Cardiac muscle cell (in vitro differentiated cells and primary cell): ENCODE results near the gene BNIP3. TPM values are rescaled to one million over a fixed set of nuclear protein-coding genes. Genes with fewer than 3 reads are reported as not detected.

Experiments
- DNase-seq, 2 donors: peaks; one replicate each; pipeline versions ENCODE4 v3.0.0 to v3.0.0-alpha.2; 2010 to 2017; ENCODE audit warnings: low read depth in 1 of 2, low spot score in 1 of 2
- H3K27ac ChIP-seq: fragments of 200-600 bp; sonication (generic); 2 replicates; pipeline ENCODE4 v1.5.1; 2016
- H3K27me3 ChIP-seq: fragments of 200-600 bp; sonication (generic); 2 replicates; pipeline ENCODE4 v1.6.0; 2016; ENCODE audit warnings: control low read depth
- H3K36me3 ChIP-seq: fragments of 200-600 bp; sonication (generic); 2 replicates; pipeline ENCODE4 v1.5.1; 2016; ENCODE audit warnings: control low read depth
- H3K4me1 ChIP-seq: fragments of 200-600 bp; sonication (generic); 2 replicates; pipeline ENCODE4 v1.8.1; 2017; ENCODE audit warnings: low read depth, mild to moderate bottlenecking, mixed run types
- H3K4me3 ChIP-seq: fragments of 200-600 bp; sonication (generic); 2 replicates; pipeline ENCODE4 v1.5.1; 2016; ENCODE audit warnings: mild to moderate bottlenecking
- H3K9me3 ChIP-seq: fragments of 200-600 bp; sonication (generic); 2 replicates; pipeline ENCODE4 v1.5.1; 2017; ENCODE audit warnings: low read depth, mild to moderate bottlenecking, control low read depth
- CTCF ChIP-seq: IDR thresholded peaks from 2 replicates; pipeline ENCODE4 v1.5.1; 2012; ENCODE audit warnings: low read depth, mild to moderate bottlenecking, low read length
- polyA plus RNA-seq: library from polyadenylated mRNA; unstranded; fragments of >200 nt; fragmentation: Nextera tagmentation; extraction: Ambion mirVana; gene quantifications from 2 replicates; pipeline ENCODE4 v1.2.1, GENCODE V29; 2016
- total RNA-seq: library from RNA; depleted of rRNA; stranded (reverse); fragments of >200 nt; gene quantifications from 2 replicates; pipeline ENCODE4 v1.2.3, GENCODE V29; 2016

The BNIP3 gene
- total and polyA plus RNA-seq, 2 experiments from 2014 or later, result 686 to 1,301 TPM

DNA sequence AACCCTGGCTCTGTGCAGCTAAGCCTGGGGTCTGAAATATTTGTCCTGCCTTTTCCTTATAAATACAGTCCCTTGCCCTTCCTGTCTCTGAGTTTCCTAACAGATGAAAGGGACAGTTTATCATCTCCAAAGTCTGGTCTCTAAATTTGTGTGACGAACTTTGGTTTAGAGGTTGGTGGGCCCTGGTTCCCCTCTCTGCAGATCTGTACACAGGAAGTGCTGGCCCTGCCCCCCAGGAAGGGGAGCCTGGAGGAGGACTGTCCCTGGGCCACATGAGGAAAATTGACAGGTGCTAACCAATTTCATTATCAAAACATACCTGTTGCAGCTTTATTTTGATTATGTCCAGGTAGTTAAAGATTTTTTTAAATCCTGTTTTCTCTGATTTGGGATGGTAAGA is 46.5 kb downstream of the BNIP3 start:
- Histone ChIP-seq H3K9me3 (no peaks in the 10 kb centered on the region), H3K27me3 (no peaks in the 10 kb centered on the region), H3K36me3 (peaks cover 6% of the 10 kb centered on the region), H3K27ac (peak overlapping the region; percentile 64), H3K4me1 (peaks cover 13% of the 10 kb centered on the region), H3K4me3 (no peak overlapping the region)
- no peak for TF ChIP-seq CTCF
- no peak for DNase-seq

GRCh38 chr10:131934769-131935168 is 47.0 kb downstream of the BNIP3 start:
- Histone ChIP-seq H3K27ac (peak overlapping the region; percentile 64), H3K4me1 (peaks cover 18% of the 10 kb centered on the region), H3K36me3 (peaks cover 6% of the 10 kb centered on the region), H3K9me3 (no peaks in the 10 kb centered on the region), H3K4me3 (no peak overlapping the region), H3K27me3 (no peaks in the 10 kb centered on the region)
- no peak for TF ChIP-seq CTCF
- DNase-seq, result no peak

DNA sequence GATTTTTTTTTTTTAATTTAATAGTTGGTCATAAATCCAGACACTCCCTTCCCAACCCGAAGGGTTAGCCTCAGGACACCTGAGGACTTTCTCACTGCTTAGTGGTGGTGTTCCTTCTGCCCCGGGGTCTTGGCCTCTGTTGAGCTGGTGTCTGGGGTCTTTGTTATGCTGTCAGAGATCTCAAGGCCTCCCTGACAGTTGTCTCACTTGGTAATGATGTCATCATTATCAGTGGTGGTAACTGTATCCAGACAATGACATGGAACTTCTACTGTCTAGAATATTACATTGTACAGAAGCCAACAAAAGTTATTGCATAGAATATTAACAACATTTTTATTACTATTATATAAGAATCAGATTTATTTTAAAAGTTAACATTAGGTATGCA is 48.0 kb downstream of the BNIP3 start:
- H3K27ac ChIP-seq, result no peak overlapping the region
- TF ChIP-seq CTCF, result no peak

DNA sequence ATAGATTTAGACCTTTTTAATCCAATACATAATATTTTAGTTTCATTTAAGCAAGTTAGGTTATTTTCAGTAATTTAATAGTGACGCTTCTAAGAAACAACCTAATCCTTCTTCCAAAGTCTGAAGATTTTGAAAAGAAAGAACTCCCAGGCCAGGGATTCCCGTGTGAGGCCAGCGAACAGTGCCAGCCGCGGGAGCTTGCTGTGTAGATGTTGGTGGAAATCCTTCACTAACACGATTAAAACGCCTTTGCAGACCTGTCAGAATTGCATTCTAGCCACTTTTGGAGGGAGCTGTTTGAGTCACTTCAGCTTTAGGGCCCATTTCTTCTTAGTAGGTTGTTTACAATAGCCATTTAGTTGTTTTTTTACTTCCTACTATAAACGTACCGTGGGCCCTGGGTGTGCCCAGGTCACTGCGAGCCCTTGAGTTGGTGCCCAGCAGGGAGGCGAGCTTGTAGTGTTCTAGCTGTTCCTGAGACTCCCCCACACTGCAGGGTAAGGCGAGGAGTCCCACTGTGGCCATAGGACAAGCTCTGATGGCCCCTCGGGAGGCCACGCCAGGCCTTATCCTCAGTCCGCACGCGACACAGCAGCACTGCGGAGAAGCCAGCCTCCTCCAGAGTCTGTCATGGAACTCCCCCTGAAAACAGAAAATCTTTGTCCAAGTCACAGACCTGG is 48.6 kb downstream of the BNIP3 start:
- H3K4me1 ChIP-seq, result peaks cover 34% of the 10 kb centered on the region
- no peak overlapping the region for H3K4me3 ChIP-seq
- H3K27me3 ChIP-seq, result no peaks in the 10 kb centered on the region
- H3K9me3 ChIP-seq, result no peaks in the 10 kb centered on the region
- no peak for TF ChIP-seq CTCF
- peaks cover 5% of the 10 kb centered on the region for H3K36me3 ChIP-seq
- no peak for DNase-seq
- H3K27ac ChIP-seq, result no peak overlapping the region

More for the DNA sequence above, 48.0 kb downstream of the BNIP3 start:
- peaks cover 28% of the 10 kb centered on the region for H3K4me1 ChIP-seq
- DNase-seq, result no peak
- peaks cover 6% of the 10 kb centered on the region for H3K36me3 ChIP-seq
- H3K9me3 ChIP-seq, result no peaks in the 10 kb centered on the region
- no peaks in the 10 kb centered on the region for H3K27me3 ChIP-seq
- H3K4me3 ChIP-seq, result no peak overlapping the region

- peak overlapping the region; percentile 16 for H3K27ac ChIP-seq
- peaks cover 35% of the 10 kb centered on the region for H3K4me1 ChIP-seq
- no peaks in the 10 kb centered on the region for H3K36me3 ChIP-seq
- no peak overlapping the region for H3K4me3 ChIP-seq
- H3K27me3 ChIP-seq, result no peaks in the 10 kb centered on the region
- TF ChIP-seq CTCF, result no peak
- no peak for DNase-seq
- H3K9me3 ChIP-seq, result no peaks in the 10 kb centered on the region
Observed at GRCh38 chr10:131931981-131932380, 49.7 kb downstream of the BNIP3 start.
